Mammary epithelial cell (primary cell): ENCODE data around the gene CD7.

Source experiments
- EZH2 ChIP-seq: IDR thresholded peaks from 2 replicates; pipeline ENCODE4 v1.6.1; 2012; ENCODE audit warnings: low read length, inconsistent platforms, borderline replicate concordance
- TF ChIP-seq, protein P1 (sequence below), 2 donors: IDR thresholded peaks in 1 of 2; conservative IDR thresholded peaks in 1 of 2; 2 replicates each; pipeline ENCODE4 v1.5.1; 2011 to 2012; ENCODE audit warnings: inconsistent platforms in 2 of 2, low read length in 2 of 2, mild to moderate bottlenecking in 2 of 2, control low read depth in 1 of 2, low read depth in 1 of 2; ENCODE audit not compliant: insufficient read depth in 1 of 2; ENCODE audit errors: extremely low read depth in 1 of 2

DNA sequence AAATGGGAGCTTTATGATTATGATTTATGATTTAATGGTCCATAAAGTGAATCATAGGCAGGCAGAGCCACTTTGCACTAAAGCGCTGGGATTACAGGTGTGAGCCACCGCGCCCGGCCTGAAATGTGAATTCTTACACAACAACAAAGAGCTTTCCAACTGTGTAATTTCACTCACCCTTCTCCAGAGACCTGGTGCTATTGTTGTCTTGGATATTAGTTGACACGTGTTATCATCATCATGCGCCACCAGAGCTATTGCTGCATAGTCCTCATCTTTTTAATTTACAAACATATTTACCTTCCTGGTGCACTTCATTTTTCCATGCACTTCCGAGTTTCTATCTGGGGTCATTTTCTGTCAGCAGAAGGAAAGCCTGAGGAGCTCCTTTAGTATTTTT, 49.3 kb upstream of the CD7 start:
- TF ChIP-seq EZH2 = no peak
- TF ChIP-seq, protein P1, sequence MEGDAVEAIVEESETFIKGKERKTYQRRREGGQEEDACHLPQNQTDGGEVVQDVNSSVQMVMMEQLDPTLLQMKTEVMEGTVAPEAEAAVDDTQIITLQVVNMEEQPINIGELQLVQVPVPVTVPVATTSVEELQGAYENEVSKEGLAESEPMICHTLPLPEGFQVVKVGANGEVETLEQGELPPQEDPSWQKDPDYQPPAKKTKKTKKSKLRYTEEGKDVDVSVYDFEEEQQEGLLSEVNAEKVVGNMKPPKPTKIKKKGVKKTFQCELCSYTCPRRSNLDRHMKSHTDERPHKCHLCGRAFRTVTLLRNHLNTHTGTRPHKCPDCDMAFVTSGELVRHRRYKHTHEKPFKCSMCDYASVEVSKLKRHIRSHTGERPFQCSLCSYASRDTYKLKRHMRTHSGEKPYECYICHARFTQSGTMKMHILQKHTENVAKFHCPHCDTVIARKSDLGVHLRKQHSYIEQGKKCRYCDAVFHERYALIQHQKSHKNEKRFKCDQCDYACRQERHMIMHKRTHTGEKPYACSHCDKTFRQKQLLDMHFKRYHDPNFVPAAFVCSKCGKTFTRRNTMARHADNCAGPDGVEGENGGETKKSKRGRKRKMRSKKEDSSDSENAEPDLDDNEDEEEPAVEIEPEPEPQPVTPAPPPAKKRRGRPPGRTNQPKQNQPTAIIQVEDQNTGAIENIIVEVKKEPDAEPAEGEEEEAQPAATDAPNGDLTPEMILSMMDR (conservative IDR thresholded peaks at IDR 0.05 in 1 of 2, IDR thresholded peaks at IDR 0.05 in 1 of 2; ENCODE audit: extremely low read depth in 1 of 2, insufficient read depth in 1 of 2, low read depth in 1 of 2, low read length in 2 of 2) = no peak
